ENCODE results near the gene RASA3. TPM values are rescaled to one million over a fixed set of nuclear protein-coding genes. Genes with fewer than 3 reads are reported as not detected.

Gene RASA3
- total and polyA plus RNA-seq, 2 of the 8 experiments (the other 6 are each of a cell fraction or from before 2014, with no cell fraction given): 7.5 to 21.9 TPM

- no peak overlapping the region for H2BK5ac ChIP-seq (ENCODE audit: low read depth, low read length)
- no peak overlapping the region for H4K5ac ChIP-seq (ENCODE audit: insufficient read length, low read depth, low read length)
- DNase-seq (ENCODE audit: low read depth in 1 of 2, low spot score in 2 of 2) (no peak), FAIRE-seq (no peak)
- H3K27me3 ChIP-seq (replicated peaks in 1 of 4; ENCODE audit: control insufficient read depth in 3 of 4, extremely low read depth in 1 of 4, insufficient read depth in 3 of 4, low read length in 3 of 4): no peaks in the 10 kb centered on the region
- H2AK5ac ChIP-seq (ENCODE audit: low read depth, low read length): no peak overlapping the region
- H3K9ac ChIP-seq (replicated peaks in 1 of 4; ENCODE audit: extremely low read depth in 1 of 4, low read depth in 3 of 4, low read length in 3 of 4): no peak overlapping the region
- no peak overlapping the region for H4K91ac ChIP-seq (replicated peaks; ENCODE audit: insufficient read length, low read length)
- no peaks in the 10 kb centered on the region; a peak in 1 of 8 replicates for H3K36me3 ChIP-seq (ENCODE audit: control insufficient read depth in 2 of 4, insufficient read depth in 4 of 4, low read length in 3 of 4)
- CTCF ChIA-PET (ENCODE audit: partially characterized antibody): no interaction called here
- no peak overlapping the region for H3K27ac ChIP-seq (ENCODE audit: low read depth, low read length)
- H3K4me3 ChIP-seq (ENCODE audit: extremely low read depth in 1 of 4, insufficient read depth in 2 of 4, low read depth in 3 of 4, low read length in 4 of 4): no peak overlapping the region
- peaks cover 0 to 1% of the 10 kb centered on the region in 2 experiments for H4K20me1 ChIP-seq (replicated peaks in 1 of 2; ENCODE audit: control insufficient read depth in 1 of 2, insufficient read depth in 2 of 2, low read length in 2 of 2)
- TF ChIP-seq BCL11A (IDR thresholded peaks at IDR 0.05; ENCODE audit: low read depth in 2 of 2, low read length in 2 of 2): no peak
- no peak for TF ChIP-seq SP4 (IDR thresholded peaks at IDR 0.05; ENCODE audit: low read length)
- TF ChIP-seq CHD2 (IDR thresholded peaks at IDR 0.05; ENCODE audit: low read length): no peak
- no peak for TF ChIP-seq TAF7 (optimal IDR thresholded peaks at IDR 0.05; ENCODE audit: borderline replicate concordance, low read depth, low read length)
- no peak for TF ChIP-seq TBP (IDR thresholded peaks at IDR 0.05; ENCODE audit: low read depth, low read length)
- no peak for TF ChIP-seq RNF2 (IDR thresholded peaks at IDR 0.05; ENCODE audit: borderline replicate concordance, low read depth, low read length, missing control alignments, poor library complexity, severe bottlenecking)
- TF ChIP-seq CHD1 (IDR thresholded peaks at IDR 0.05; ENCODE audit: low read depth, low read length): no peak
- TF ChIP-seq GTF2F1 (IDR thresholded peaks at IDR 0.05; ENCODE audit: borderline replicate concordance, low read depth, low read length): no peak
- TF ChIP-seq SUZ12 (IDR thresholded peaks at IDR 0.05; ENCODE audit: low read length): no peak
- no peak overlapping the region for H3K14ac ChIP-seq (ENCODE audit: insufficient read length)
- no peak overlapping the region for H3K56ac ChIP-seq (replicated peaks; ENCODE audit: insufficient read length, low read depth, low read length)
- no peak overlapping the region for H2AFZ ChIP-seq (ENCODE audit: low read length)
- no peak overlapping the region for H2BK20ac ChIP-seq (ENCODE audit: low read length)
- no peaks in the 10 kb centered on the region for H3K9me3 ChIP-seq (ENCODE audit: insufficient read depth in 2 of 2, low read depth in 1 of 2, low read length in 1 of 2)
- H3K4me2 ChIP-seq (ENCODE audit: insufficient read depth in 1 of 2, low read depth in 2 of 2, low read length in 2 of 2): no peak overlapping the region
- no peaks in the 10 kb centered on the region; a peak in 2 of 7 replicates for H3K4me1 ChIP-seq (replicated peaks in 1 of 4; ENCODE audit: control insufficient read depth in 3 of 4, insufficient read depth in 4 of 4, low read length in 3 of 4)
- POLR2A ChIA-PET (ENCODE audit: partially characterized antibody): no interaction called here
- no peaks in the 10 kb centered on the region for H3K79me2 ChIP-seq (ENCODE audit: control insufficient read depth in 1 of 2, insufficient read depth in 2 of 2, low read length in 2 of 2)
- H3K23me2 ChIP-seq (ENCODE audit: low read depth, low read length): no peaks in the 10 kb centered on the region
- no peak overlapping the region for H2BK15ac ChIP-seq (ENCODE audit: low read length)
- no peak overlapping the region for H2BK12ac ChIP-seq (ENCODE audit: low read depth, low read length)
- no peak overlapping the region for H3K18ac ChIP-seq (ENCODE audit: extremely low read depth, low read length)
- H3K4ac ChIP-seq (replicated peaks; ENCODE audit: insufficient read length, low read depth, low read length): no peak overlapping the region
- no peak overlapping the region for H3K23ac ChIP-seq (ENCODE audit: insufficient read length)
- H2BK120ac ChIP-seq (replicated peaks; ENCODE audit: low read depth, low read length): no peak overlapping the region
- 93% methylated on average over 17 of the region's 18 CpGs; no CpG with 5 or more reads in 1 of the 2 experiments for WGBS, 2 experiments (ENCODE audit: extremely low coverage in 1 of 2, insufficient coverage in 1 of 2, insufficient read length in 1 of 2, insufficient replicate concordance in 2 of 2, low coverage in 1 of 2, low lambda C conversion rate in 2 of 2, missing lambda C conversion rate in 1 of 2)
- H3K79me1 ChIP-seq (ENCODE audit: low read depth, low read length): no peaks in the 10 kb centered on the region; the same call in 1 of the 2 replicates
- no peak overlapping the region for H4K8ac ChIP-seq (ENCODE audit: extremely low read depth, insufficient read depth, low read length)
Measured at GRCh38 chr13:114049626-114050101, 82.8 kb downstream of the RASA3 start.
